Mesenchymal stem cell (in vitro differentiated cells and primary cell): Measurements from ENCODE around the gene AHCY.

Experiments used
- DNase-seq: peaks from one replicate; pipeline ENCODE4 v3.0.0-alpha.2; 2013
- H2AFZ ChIP-seq: one replicate; pipeline ENCODE4 v1.6.1; 2013; ENCODE audit warnings: low read depth, mild to moderate bottlenecking, control low read depth, inconsistent platforms, low read length, moderate library complexity
- H2AK5ac ChIP-seq: 2 replicates; pipeline ENCODE4 v1.6.1; 2013; ENCODE audit warnings: low read length, moderate library complexity, mild to moderate bottlenecking, inconsistent platforms; ENCODE audit not compliant: severe bottlenecking
- H2BK120ac ChIP-seq: one replicate; pipeline ENCODE4 v1.6.1; 2013; ENCODE audit warnings: low read depth, mild to moderate bottlenecking, inconsistent platforms, low read length, moderate library complexity
- H2BK12ac ChIP-seq, 2 experiments: one replicate each; pipeline ENCODE4 v1.6.1; 2013; ENCODE audit warnings: inconsistent platforms in 2 of 2, low read length in 2 of 2, mild to moderate bottlenecking in 2 of 2, moderate library complexity in 2 of 2, control low read depth in 1 of 2
- H2BK15ac ChIP-seq: one replicate; pipeline ENCODE4 v1.6.1; 2013; ENCODE audit warnings: mild to moderate bottlenecking, low read depth, inconsistent platforms; ENCODE audit not compliant: poor library complexity, severe bottlenecking
- H2BK5ac ChIP-seq: 2 replicates; pipeline ENCODE4 v1.6.1; 2013; ENCODE audit warnings: low read depth, mild to moderate bottlenecking, low read length, control low read depth, inconsistent platforms; ENCODE audit not compliant: poor library complexity, severe bottlenecking
- H3K14ac ChIP-seq, 2 experiments: one replicate each; pipeline ENCODE4 v1.6.1; 2013; ENCODE audit warnings: inconsistent platforms in 2 of 2, low read length in 2 of 2, control low read depth in 1 of 2, mild to moderate bottlenecking in 1 of 2, moderate library complexity in 1 of 2
- H3K18ac ChIP-seq, 2 experiments: one replicate each; pipeline ENCODE4 v1.6.1; 2013; ENCODE audit warnings: inconsistent platforms in 2 of 2, low read length in 2 of 2, control low read depth in 1 of 2, low read depth in 1 of 2, mild to moderate bottlenecking in 1 of 2
- H3K23ac ChIP-seq, 2 experiments: one replicate each; pipeline ENCODE4 v1.6.1; 2013; ENCODE audit warnings: inconsistent platforms in 2 of 2, low read length in 2 of 2, mild to moderate bottlenecking in 2 of 2, moderate library complexity in 2 of 2, control low read depth in 1 of 2
- H3K27ac ChIP-seq: 2 replicates; pipeline ENCODE4 v1.5.1; 2013; ENCODE audit warnings: mild to moderate bottlenecking, moderate library complexity, low read length, control low read depth, inconsistent platforms; ENCODE audit not compliant: poor library complexity, severe bottlenecking
- H3K27me3 ChIP-seq, 2 experiments: 2 replicates each; pipeline versions ENCODE4 v1.6.1 to v1.7.0; 2013; ENCODE audit warnings: low read length in 2 of 2, mild to moderate bottlenecking in 2 of 2, moderate library complexity in 2 of 2, control low read depth in 1 of 2, inconsistent platforms in 1 of 2; ENCODE audit not compliant: control insufficient read depth in 1 of 2, insufficient read depth in 1 of 2
- H3K36me3 ChIP-seq, 2 experiments: 2 replicates each; pipeline versions ENCODE4 v1.6.1 to v1.7.0; 2013; ENCODE audit warnings: low read length in 2 of 2, control low read depth in 1 of 2, inconsistent platforms in 1 of 2, low read depth in 1 of 2, mild to moderate bottlenecking in 1 of 2; ENCODE audit not compliant: insufficient read depth in 2 of 2, control insufficient read depth in 1 of 2
- H3K4ac ChIP-seq, 2 experiments: one replicate each; pipeline ENCODE4 v1.6.1; 2013; ENCODE audit warnings: inconsistent platforms in 2 of 2, low read length in 2 of 2, mild to moderate bottlenecking in 2 of 2, moderate library complexity in 2 of 2, control low read depth in 1 of 2, low read depth in 1 of 2
- H3K4me1 ChIP-seq: 2 replicates; pipeline ENCODE4 v1.6.1; 2013; ENCODE audit warnings: low read depth, low read length, control low read depth; ENCODE audit not compliant: control insufficient read depth, insufficient read depth
- H3K4me2 ChIP-seq: 2 replicates; pipeline ENCODE4 v1.6.1; 2013; ENCODE audit warnings: low read length, mild to moderate bottlenecking, inconsistent platforms; ENCODE audit not compliant: poor library complexity, severe bottlenecking
- H3K4me3 ChIP-seq, 2 experiments: 2 replicates each; pipeline versions ENCODE4 v1.5.1 to v1.7.0; 2013; ENCODE audit warnings: low read length in 2 of 2, mild to moderate bottlenecking in 2 of 2, control low read depth in 1 of 2, low read depth in 1 of 2; ENCODE audit not compliant: insufficient read depth in 1 of 2
- H3K79me1 ChIP-seq: replicated peaks from 2 replicates; pipeline ENCODE4 v1.6.1; 2013; ENCODE audit warnings: mild to moderate bottlenecking, control low read depth, low read length, inconsistent platforms; ENCODE audit not compliant: poor library complexity, severe bottlenecking
- H3K9ac ChIP-seq: 2 replicates; pipeline ENCODE4 v1.7.0; 2013; ENCODE audit warnings: mild to moderate bottlenecking, low read length, moderate library complexity
- H3K9me3 ChIP-seq: 2 replicates; pipeline ENCODE4 v1.7.0; 2013; ENCODE audit warnings: mild to moderate bottlenecking, low read length; ENCODE audit not compliant: control insufficient read depth
- H4K8ac ChIP-seq: one replicate; pipeline ENCODE4 v1.6.1; 2013; ENCODE audit warnings: inconsistent platforms, mild to moderate bottlenecking, low read length, moderate library complexity
- H4K91ac ChIP-seq: one replicate; pipeline ENCODE4 v1.6.1; 2013; ENCODE audit warnings: mild to moderate bottlenecking, low read length, inconsistent platforms
- WGBS: methylation state at CpG from one replicate; pipeline ENCODE4 v1.1.7; 2013; ENCODE audit warnings: mixed read lengths; 5-methylcytosine and 5-hydroxymethylcytosine counted together

Gene AHCY

GRCh38 chr20:34315236-34315635 is 12.1 kb upstream of the AHCY start:
- no peak overlapping the region for H3K4me2 ChIP-seq
- DNase-seq = no peak
- no peak overlapping the region for H3K4me3 ChIP-seq
- no peak overlapping the region for H3K27ac ChIP-seq
- no peak overlapping the region for H2BK120ac ChIP-seq
- WGBS = 95% methylated on average over 3 of the region's 3 CpGs
- no peak overlapping the region for H4K91ac ChIP-seq
- no peak overlapping the region for H4K8ac ChIP-seq
- no peaks in the 10 kb centered on the region for H3K9me3 ChIP-seq
- H2BK15ac ChIP-seq = no peak overlapping the region
- H2AFZ ChIP-seq = no peak overlapping the region
- H3K4me1 ChIP-seq = peaks cover 23% of the 10 kb centered on the region
- no peaks in the 10 kb centered on the region for H3K36me3 ChIP-seq
- H3K14ac ChIP-seq = no peak overlapping the region
- no peak overlapping the region for H2AK5ac ChIP-seq
- H3K23ac ChIP-seq = no peak overlapping the region
- no peak overlapping the region for H2BK5ac ChIP-seq
- no peak overlapping the region for H2BK12ac ChIP-seq
- H3K79me1 ChIP-seq = no peaks in the 10 kb centered on the region
- H3K18ac ChIP-seq = no peak overlapping the region
- H3K4ac ChIP-seq = no peak overlapping the region
- no peak overlapping the region for H3K9ac ChIP-seq
- peaks cover 4 to 8% of the 10 kb centered on the region in 2 experiments for H3K27me3 ChIP-seq

- Histone ChIP-seq H3K27ac (no peak overlapping the region), H2BK120ac (no peak overlapping the region), H3K9ac (peak overlapping the region; percentile 36), H3K4me2 (peak overlapping the region; percentile 82), H2BK12ac (no peak overlapping the region), H3K79me1 (no peaks in the 10 kb centered on the region), H3K23ac (no peak overlapping the region), H4K8ac (peak overlapping the region; percentile 73), H2AK5ac (no peak overlapping the region), H2AFZ (peak overlapping the region; percentile 51), H2BK15ac (no peak overlapping the region), H4K91ac (no peak overlapping the region), H3K9me3 (no peaks in the 10 kb centered on the region), H3K4me3 (peak overlapping the region; percentile 35 to 66), H3K36me3 (no peaks in the 10 kb centered on the region), H3K14ac (no peak overlapping the region), H2BK5ac (no peak overlapping the region), H3K18ac (no peak overlapping the region), H3K27me3 (peaks cover 4 to 8% of the 10 kb centered on the region in 2 experiments), H3K4me1 (peaks cover 23% of the 10 kb centered on the region), H3K4ac (no peak overlapping the region)
- WGBS = 9% methylated on average over 14 of the region's 14 CpGs
- peak; percentile 84 for DNase-seq
Measured at GRCh38 chr20:34312544-34313217, 9.5 kb upstream of the AHCY start.

DNA sequence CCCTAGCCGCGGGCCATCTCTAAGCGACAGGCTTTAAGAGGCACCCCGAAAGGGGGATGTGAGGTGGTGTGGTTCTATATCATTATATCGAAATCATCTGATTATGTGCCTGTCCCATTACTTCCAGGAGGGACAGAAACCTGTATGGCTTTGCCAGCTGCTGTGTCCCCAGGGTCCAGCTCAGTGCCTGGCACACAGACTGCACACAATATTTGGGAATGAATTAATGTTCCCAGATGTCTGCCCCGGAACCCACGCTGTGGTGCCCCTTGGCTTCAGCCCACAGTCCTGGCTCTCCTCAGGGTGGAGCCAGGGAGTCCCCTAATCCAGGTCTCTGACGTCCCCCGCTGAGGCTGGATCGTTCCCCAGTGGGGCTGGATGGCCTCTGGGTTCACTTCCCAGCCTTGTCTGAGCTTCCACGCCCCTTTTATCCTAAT is 8.9 kb upstream of the AHCY start:
- no peak overlapping the region for H2BK15ac ChIP-seq
- H2BK120ac ChIP-seq = no peak overlapping the region
- H3K4me3 ChIP-seq = peak overlapping the region in 1 of 2 experiments; percentile 66
- 20% methylated on average over 11 of the region's 11 CpGs for WGBS
- H2AK5ac ChIP-seq = no peak overlapping the region
- peaks cover 4 to 8% of the 10 kb centered on the region in 2 experiments for H3K27me3 ChIP-seq
- no peaks in the 10 kb centered on the region for H3K36me3 ChIP-seq
- H4K91ac ChIP-seq = peak overlapping the region; percentile 41
- H3K27ac ChIP-seq = no peak overlapping the region
- H2BK12ac ChIP-seq = peak overlapping the region in 1 of 2 experiments; percentile 67
- H3K4me2 ChIP-seq = peak overlapping the region; percentile 82
- no peak overlapping the region for H4K8ac ChIP-seq
- no peak overlapping the region for H2BK5ac ChIP-seq
- H3K4ac ChIP-seq = peak overlapping the region in 1 of 2 experiments; percentile 58
- H3K14ac ChIP-seq = no peak overlapping the region
- no peak overlapping the region for H3K18ac ChIP-seq
- H3K4me1 ChIP-seq = peaks cover 23% of the 10 kb centered on the region
- peak overlapping the region; percentile 36 for H3K9ac ChIP-seq
- H2AFZ ChIP-seq = peak overlapping the region; percentile 5
- DNase-seq = no peak
- no peaks in the 10 kb centered on the region for H3K79me1 ChIP-seq
- H3K23ac ChIP-seq = no peak overlapping the region
- no peaks in the 10 kb centered on the region for H3K9me3 ChIP-seq

- no peaks in the 10 kb centered on the region for H3K9me3 ChIP-seq
- H2BK15ac ChIP-seq = no peak overlapping the region
- H3K79me1 ChIP-seq = no peaks in the 10 kb centered on the region
- peak overlapping the region; percentile 18 for H2AFZ ChIP-seq
- H3K27ac ChIP-seq = no peak overlapping the region
- H2BK120ac ChIP-seq = no peak overlapping the region
- no peak overlapping the region for H3K14ac ChIP-seq
- 15% methylated on average over 35 of the region's 45 CpGs for WGBS
- no peaks in the 10 kb centered on the region for H3K36me3 ChIP-seq
- H3K4me2 ChIP-seq = peak overlapping the region; percentile 82
- H4K8ac ChIP-seq = no peak overlapping the region
- peak overlapping the region in 1 of 2 experiments; percentile 66 for H3K4me3 ChIP-seq
- H4K91ac ChIP-seq = no peak overlapping the region
- H3K18ac ChIP-seq = no peak overlapping the region
- peak overlapping the region; percentile 36 for H3K9ac ChIP-seq
- H2BK12ac ChIP-seq = no peak overlapping the region
- H3K23ac ChIP-seq = no peak overlapping the region
- H3K4me1 ChIP-seq = peaks cover 21% of the 10 kb centered on the region
- DNase-seq = peak; percentile 15
- H3K27me3 ChIP-seq = peaks cover 4 to 8% of the 10 kb centered on the region in 2 experiments
- no peak overlapping the region for H2BK5ac ChIP-seq
- H3K4ac ChIP-seq = no peak overlapping the region
- no peak overlapping the region for H2AK5ac ChIP-seq
Measured at GRCh38 chr20:34311118-34312023, 8.2 kb upstream of the AHCY start.
